GM12872 (cell line): ENCODE results near the gene ZNRF3.

Experiments used
- TF ChIP-seq, protein P1 (sequence below): IDR thresholded peaks from 3 replicates; pipeline ENCODE4 v1.5.1; 2011; ENCODE audit warnings: low read depth, mild to moderate bottlenecking, low read length, moderate library complexity; ENCODE audit not compliant: insufficient read depth

Gene ZNRF3

DNA sequence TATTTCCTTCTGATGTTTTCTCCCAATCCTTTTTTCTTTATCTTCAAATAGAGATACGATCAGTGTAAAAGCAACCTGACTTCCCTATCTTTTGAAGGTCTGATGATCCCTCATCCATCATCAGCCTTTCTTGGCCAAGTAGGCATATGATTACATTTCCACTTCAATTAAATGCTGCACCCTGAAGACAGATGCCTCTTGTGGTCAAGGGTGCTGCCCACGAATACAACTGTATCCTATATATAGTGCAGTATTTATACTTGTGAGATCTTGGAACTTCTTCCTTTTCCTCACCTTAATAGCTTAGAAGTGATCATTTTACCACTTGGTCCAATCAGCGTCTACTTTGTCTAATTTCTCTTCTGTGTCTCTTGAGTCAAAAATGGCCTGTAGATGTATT is 9.3 kb upstream of the ZNRF3 start:
- TF ChIP-seq, protein P1, sequence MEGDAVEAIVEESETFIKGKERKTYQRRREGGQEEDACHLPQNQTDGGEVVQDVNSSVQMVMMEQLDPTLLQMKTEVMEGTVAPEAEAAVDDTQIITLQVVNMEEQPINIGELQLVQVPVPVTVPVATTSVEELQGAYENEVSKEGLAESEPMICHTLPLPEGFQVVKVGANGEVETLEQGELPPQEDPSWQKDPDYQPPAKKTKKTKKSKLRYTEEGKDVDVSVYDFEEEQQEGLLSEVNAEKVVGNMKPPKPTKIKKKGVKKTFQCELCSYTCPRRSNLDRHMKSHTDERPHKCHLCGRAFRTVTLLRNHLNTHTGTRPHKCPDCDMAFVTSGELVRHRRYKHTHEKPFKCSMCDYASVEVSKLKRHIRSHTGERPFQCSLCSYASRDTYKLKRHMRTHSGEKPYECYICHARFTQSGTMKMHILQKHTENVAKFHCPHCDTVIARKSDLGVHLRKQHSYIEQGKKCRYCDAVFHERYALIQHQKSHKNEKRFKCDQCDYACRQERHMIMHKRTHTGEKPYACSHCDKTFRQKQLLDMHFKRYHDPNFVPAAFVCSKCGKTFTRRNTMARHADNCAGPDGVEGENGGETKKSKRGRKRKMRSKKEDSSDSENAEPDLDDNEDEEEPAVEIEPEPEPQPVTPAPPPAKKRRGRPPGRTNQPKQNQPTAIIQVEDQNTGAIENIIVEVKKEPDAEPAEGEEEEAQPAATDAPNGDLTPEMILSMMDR: no peak

DNA sequence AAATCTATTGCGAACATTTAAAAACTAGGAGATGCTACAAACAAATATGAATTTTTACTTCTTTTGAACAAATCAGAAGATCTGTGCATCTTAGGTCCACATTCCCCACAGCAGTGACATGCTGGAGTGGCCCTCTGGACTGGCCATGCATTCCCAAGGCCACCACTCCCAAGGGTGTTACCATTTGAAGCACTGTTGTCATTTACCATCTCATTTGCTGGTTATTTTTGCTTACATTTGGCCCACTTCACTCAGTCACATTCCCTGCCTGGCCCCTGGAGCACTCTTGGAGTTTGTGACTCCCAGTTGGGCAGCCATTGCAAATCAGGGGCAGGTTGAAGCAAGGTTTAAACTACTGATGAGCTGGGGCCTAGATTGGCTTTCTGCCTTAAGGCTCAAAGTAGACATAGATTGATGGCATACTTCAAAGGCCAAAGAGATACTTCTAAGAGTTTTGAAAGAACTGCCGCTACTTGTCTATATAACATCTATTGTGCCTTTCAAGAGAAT is 8.5 kb upstream of the ZNRF3 start:
- TF ChIP-seq, protein P1: no peak

DNA sequence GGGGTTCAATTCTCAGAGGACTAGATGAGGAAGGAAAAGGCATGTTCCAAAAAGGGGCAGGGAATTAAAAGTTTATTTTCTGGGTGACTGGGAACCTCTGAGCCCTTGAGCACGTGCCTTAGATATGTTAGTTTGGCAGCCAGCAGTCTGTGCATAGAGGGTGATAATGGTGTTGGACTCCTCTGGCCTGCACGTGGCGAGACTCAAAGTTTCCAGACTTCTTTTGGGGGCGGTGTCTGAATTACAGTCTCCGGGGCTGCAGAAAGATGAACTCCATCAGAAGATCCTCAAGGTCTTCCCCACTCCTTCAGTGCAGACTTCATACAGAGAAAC is 861 bp upstream of the ZNRF3 start:
- TF ChIP-seq, protein P1: no peak

DNA sequence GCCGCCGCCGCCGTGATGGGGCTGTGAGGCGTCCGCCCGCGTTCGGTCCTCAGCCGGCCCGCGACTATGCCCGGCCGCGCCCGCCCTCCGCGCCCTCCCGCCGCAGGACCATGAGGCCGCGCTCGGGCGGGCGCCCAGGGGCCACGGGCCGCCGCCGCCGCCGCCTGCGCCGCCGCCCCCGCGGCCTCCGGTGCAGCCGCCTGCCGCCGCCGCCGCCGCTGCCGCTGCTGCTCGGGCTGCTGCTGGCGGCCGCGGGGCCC is 215 bp downstream of the ZNRF3 start:
- TF ChIP-seq, protein P1: no peak

DNA sequence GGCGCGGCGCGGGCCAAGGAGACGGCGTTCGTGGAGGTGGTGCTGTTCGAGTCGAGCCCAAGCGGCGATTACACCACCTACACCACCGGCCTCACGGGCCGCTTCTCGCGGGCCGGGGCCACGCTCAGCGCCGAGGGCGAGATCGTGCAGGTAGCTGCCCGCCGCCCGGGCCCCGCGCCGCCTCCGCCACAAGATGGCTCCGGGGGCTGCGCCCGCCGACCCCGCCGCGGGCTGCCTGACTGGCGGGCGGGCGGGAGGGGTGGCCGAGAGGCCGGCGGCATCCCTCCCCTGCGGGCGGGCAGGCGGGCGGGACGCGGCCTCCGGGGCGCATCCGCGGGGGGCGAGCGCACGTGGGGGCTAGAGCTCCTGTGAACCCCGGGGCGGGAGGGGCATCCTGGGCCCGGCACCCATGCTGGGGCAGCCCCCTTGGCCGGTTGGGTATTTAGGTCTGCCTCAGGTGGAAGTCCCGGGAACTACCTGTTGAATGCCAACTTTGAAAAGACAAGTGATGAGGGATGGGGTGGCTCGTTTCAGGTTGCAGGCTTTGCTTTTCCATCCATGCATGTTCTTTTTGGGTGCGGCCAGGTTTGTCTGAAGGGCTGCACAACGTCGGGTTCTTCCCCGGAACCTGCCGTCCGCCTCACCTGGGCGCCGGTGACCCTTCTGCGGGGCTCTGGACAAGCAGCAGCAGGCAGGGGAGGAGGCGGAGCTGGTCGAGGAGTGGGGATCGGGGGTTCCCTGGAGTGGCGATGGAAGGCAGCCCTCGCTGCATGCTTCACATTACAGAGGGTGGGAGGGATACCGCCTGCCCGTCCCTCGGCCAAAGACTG is 760 bp downstream of the ZNRF3 start:
- TF ChIP-seq, protein P1: no peak

DNA sequence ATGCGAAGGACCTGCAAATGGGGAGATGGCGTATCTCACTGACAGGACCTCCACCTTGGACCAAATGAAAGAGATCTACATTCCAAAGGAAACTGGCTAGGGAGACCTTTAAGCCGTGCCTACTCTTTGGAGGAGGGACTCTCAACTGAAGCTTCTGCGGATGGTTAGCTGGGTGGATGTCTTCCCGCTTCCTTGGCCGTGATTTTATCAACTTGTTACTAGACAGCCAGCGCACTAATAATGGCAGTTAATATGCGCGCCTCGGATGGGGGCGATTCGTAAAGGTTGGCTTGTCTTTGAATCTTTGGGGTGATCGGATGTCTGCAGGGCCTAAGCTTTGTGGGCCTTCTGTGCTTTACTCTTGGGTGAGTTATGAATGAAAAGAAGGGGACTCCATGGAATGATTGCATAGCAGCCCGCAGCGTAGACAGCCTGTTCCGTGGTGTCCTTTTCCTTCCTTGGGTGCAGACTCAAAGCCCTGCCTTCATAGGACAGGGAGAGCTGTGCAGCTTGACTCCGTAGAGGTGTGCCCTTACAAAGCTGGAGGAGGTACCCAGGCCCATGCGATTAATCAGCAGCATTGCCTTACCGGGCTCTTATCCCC is 1.5 kb downstream of the ZNRF3 start:
- TF ChIP-seq, protein P1: no peak

DNA sequence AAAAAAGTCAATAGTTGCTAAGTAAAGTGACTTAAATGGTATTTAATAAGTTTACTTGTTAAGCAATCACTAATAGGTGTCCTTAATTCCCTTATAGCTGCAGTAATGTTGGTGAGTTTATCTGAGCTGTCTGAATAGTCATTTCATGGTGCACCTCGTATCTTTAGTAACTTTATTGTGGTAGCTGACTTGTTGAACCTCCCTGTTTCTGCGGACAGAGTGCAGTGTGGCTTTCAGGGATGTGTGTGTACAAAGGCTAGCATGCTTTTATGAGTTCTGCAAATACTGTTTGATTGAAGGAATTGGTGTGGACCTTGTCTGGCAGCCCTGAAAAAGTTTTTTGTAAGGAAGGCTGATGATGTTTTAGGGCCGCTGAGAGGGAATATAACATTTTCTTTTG is 2.6 kb downstream of the ZNRF3 start:
- TF ChIP-seq, protein P1: no peak
